Stimulated activated naive CD8-positive, alpha-beta T cell treated with anti-CD3 and anti-CD28 coated beads, Interleukin-15, Interleukin-2, amounts not matched to agents 100 ng/mL and 50 ng/mL, for 24 hours (primary cell): ENCODE data around the gene DACT2.
"Not testable (repeated sequence)": the region's sequence is repeated elsewhere in the genome, so short reads cannot be mapped to it uniquely, and the experiment has no call there.

Experiments used
- H3K27ac Mint-ChIP-seq: one replicate; pipeline ENCODE4 v1.8.0; 2021; ENCODE audit warnings: mild to moderate bottlenecking, mixed read lengths
- H3K27me3 Mint-ChIP-seq: one replicate; pipeline ENCODE4 v1.8.0; 2021; ENCODE audit warnings: mixed read lengths
- H3K36me3 Mint-ChIP-seq: one replicate; pipeline ENCODE4 v1.8.0; 2021; ENCODE audit warnings: low read depth, mixed read lengths
- H3K4me1 Mint-ChIP-seq: one replicate; pipeline ENCODE4 v1.8.0; 2021; ENCODE audit warnings: low read depth, mixed read lengths
- H3K4me3 Mint-ChIP-seq: one replicate; pipeline ENCODE4 v1.8.0; 2021; ENCODE audit warnings: mild to moderate bottlenecking, mixed read lengths
- H3K9me3 Mint-ChIP-seq: one replicate; pipeline ENCODE4 v1.8.0; 2021; ENCODE audit warnings: mixed read lengths

DACT2 gene

DNA sequence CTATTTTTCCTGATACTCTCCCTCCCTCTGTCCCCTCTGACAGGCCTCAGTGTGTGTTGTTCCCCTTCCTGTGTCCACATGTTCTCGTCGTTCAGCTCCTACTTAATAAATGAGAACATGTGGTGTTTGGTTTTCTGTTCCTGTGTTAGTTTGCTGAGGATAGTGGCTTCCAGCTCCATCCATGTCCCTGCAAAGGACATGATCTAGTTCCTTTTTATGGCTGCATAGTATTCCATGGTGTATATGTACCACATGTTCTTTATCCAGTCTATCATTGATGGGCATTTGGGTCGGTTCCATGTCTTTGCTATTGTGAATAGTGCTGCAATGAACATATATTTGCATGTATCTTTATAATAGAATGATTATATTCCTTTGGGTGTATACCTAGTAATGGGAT is 51.8 kb downstream of the DACT2 start:
- H3K4me1 Mint-ChIP-seq, H3K27ac Mint-ChIP-seq, H3K27me3 Mint-ChIP-seq, H3K4me3 Mint-ChIP-seq, H3K36me3 Mint-ChIP-seq, H3K9me3 Mint-ChIP-seq: not testable (repeated sequence)

DNA sequence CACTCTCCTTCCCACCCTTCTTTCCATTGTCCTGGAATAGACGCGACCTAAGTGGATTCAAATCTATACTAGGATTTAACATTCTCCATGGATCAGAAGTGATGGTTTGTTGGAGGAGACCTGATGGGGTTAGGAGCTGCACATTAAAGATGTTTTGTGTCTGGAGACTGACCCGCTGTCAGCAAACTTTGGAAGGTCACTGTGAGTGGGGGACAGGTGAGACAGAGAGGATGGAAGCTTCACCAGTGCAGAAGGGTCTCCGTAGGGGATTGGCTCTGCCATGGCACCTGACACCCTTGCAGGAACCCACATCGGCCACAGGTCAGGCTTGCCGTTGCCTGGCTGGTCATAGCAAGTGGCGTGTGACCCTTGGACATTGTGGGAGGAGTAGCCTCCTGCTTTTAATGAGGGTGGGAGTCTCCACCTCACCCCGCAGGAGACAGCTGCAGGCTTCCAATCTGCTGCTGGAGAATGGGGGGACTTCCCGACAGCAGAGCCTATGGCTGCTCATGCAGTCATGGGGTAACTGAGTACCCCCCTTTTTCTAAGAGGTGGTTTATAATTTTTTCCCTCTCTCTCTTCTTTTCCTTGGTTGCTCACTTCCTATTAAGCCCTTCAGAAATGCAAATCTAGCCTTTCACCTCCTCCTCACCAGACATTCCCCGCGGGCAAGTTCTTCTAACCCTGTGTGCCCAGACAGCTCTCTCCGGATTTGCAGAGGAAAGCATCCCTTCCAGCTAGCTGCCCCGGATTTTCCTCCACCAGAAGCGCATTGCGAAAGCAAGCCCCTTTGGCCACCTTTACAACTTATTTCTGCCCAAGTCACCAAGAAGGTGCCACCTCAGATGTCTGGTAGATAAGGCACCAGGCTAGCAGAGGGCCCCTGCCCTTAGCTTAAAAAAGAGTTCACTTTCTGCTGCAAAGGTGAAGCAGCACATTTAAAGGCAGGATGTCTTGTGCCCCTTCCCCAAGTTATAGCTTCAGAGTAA is 53.5 kb downstream of the DACT2 start:
- H3K27ac Mint-ChIP-seq: no peak overlapping the region

DNA sequence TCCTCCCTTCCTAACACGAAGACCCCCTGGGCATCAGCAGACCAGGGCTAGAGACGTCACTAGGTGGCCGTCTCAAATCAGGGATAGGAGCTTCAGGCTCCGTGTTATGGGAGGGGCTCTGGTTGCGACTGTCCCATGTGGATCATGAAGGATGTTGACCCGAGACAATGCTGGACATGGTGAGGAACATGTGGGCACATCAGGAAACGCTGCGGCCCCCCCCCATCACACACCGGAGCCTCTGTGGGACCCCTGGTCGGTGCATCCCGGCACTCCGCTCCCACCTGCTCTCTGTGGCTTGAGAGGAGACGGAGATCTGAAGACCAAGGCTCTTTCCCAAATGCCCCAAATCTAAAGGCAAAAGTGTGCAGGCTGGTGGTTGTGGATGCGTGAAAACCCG is 54.2 kb downstream of the DACT2 start:
- Mint-ChIP-seq H3K9me3 (no peaks in the 10 kb centered on the region), H3K27me3 (no peaks in the 10 kb centered on the region), H3K4me3 (no peak overlapping the region), H3K27ac (no peak overlapping the region), H3K4me1 (no peaks in the 10 kb centered on the region), H3K36me3 (no peaks in the 10 kb centered on the region)

More for the DNA sequence above, 53.5 kb downstream of the DACT2 start:
- no peaks in the 10 kb centered on the region for H3K4me1 Mint-ChIP-seq
- no peaks in the 10 kb centered on the region for H3K27me3 Mint-ChIP-seq
- H3K4me3 Mint-ChIP-seq: no peak overlapping the region
- H3K9me3 Mint-ChIP-seq: no peaks in the 10 kb centered on the region
- H3K36me3 Mint-ChIP-seq: no peaks in the 10 kb centered on the region

DNA sequence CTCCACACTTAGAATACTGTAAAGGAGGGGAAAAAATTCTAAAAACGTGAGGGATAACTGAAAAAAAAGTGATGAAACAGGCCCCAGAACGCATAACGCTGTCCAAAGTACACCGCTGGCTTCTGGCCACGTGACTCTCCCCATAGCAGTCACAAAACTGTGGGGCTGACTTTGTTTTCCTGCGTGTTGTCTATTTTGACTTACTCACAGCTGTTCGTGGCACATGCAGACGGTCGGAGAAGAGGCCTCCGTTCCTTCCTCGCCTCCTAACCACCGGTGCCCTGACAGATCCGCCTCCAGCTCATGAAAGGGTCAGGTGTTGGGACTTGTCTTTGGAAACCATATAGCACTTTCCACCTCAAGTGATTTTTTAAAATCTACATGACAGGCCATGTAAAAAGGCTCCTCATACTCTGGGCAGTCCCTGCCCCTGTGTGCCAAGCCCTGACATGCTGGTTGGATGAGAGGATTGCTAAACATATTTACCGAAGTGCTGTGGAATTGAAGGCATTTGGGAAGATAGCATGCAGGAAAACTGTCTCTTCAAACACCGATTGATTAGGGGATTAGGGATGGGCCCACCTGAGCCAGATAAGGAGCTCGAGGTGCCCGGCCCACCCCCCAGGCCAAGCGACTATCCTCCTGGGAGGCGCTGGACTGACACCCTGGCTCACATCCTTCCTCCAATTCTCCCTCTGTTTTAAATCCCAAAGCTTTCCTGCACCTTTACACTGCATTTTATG is 54.8 kb downstream of the DACT2 start:
- no peaks in the 10 kb centered on the region for H3K36me3 Mint-ChIP-seq
- no peaks in the 10 kb centered on the region for H3K4me1 Mint-ChIP-seq
- H3K27ac Mint-ChIP-seq: no peak overlapping the region
- no peak overlapping the region for H3K4me3 Mint-ChIP-seq
- no peaks in the 10 kb centered on the region for H3K27me3 Mint-ChIP-seq
- H3K9me3 Mint-ChIP-seq: no peaks in the 10 kb centered on the region

DNA sequence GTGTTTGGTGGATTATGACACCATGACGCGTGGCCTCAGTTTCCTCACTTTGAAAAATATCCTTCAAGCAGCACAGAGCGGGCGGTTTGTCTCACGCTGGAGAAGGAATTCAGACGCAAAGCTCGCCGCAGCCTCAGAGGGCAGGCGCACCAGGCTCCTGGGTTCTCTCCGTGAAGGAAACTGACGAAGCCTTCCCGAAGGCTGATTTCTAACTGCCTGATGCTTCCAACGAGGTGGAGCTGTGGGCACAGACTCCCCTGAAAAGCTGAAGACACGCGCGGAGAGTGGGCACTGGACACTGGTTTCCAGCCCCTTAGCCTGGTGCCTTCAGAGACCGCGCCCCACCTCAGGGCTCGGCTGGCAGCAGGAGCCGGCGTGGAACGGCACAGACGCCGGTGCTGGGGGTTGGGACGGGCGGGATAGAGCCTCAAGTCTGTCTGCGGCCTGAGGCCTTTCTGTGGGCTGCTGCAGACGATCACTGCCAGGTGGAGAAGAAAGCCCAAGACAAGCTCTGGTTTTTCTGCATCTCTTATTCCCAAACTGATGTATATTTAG is 56.1 kb downstream of the DACT2 start:
- no peak overlapping the region for H3K27ac Mint-ChIP-seq
- H3K9me3 Mint-ChIP-seq: no peaks in the 10 kb centered on the region
- H3K4me3 Mint-ChIP-seq: no peak overlapping the region

DNA sequence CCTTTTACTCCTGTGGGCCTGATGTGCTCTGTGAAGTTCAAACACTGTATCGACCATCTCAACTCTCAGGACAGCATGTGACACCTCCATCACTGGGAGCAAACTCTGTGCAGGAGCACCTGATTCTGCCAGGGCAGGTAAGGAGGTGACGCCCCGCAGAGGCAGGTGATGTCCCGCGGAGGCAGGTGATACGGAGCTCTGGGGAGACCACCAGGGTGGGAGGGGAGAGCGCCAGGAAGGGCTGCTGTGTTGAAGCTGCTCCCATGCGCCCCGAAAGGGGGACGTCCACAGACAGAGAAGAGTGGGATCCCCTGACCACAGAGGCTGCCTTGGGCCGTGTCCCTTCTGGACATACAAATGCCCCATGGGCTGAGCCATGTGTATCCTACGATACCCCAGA is 58.3 kb downstream of the DACT2 start:
- Mint-ChIP-seq H3K36me3 (no peaks in the 10 kb centered on the region), H3K4me3 (no peak overlapping the region), H3K27me3 (no peaks in the 10 kb centered on the region), H3K4me1 (no peaks in the 10 kb centered on the region), H3K9me3 (peaks cover 4% of the 10 kb centered on the region), H3K27ac (no peak overlapping the region)

More for the DNA sequence above, 56.1 kb downstream of the DACT2 start:
- Mint-ChIP-seq H3K27me3 (no peaks in the 10 kb centered on the region), H3K36me3 (no peaks in the 10 kb centered on the region), H3K4me1 (no peaks in the 10 kb centered on the region)

DNA sequence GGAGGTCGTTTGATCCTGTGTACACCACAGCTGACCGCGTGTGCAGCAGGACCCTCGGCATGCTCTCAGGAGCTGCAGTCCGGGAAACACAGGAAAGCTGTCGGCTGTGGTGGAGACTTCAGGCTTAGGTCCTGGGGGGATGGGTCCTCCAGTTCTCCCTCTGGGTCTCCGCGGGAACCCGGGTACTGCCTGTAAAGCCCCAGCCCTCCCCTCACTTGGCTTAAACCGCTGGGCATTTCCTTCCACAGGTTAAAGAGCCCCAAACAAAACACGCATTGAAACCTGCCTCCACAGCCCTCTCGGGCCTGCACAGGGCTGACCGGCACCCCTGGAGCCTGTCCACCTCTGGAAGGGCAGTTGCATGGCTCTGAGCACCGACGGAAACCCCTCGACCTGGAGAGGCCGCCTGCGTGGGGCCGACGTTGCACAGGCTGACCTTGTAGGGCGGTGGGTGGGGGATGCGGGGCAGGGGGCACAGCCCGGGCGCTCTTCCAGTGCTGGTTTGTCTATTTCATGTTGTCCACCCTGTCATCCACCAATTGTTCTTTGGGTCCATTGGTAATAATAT is 59.1 kb downstream of the DACT2 start:
- Mint-ChIP-seq H3K4me3 (no peak overlapping the region), H3K36me3 (no peaks in the 10 kb centered on the region), H3K4me1 (no peaks in the 10 kb centered on the region), H3K27me3 (no peaks in the 10 kb centered on the region), H3K27ac (no peak overlapping the region), H3K9me3 (peaks cover 4% of the 10 kb centered on the region)

DNA sequence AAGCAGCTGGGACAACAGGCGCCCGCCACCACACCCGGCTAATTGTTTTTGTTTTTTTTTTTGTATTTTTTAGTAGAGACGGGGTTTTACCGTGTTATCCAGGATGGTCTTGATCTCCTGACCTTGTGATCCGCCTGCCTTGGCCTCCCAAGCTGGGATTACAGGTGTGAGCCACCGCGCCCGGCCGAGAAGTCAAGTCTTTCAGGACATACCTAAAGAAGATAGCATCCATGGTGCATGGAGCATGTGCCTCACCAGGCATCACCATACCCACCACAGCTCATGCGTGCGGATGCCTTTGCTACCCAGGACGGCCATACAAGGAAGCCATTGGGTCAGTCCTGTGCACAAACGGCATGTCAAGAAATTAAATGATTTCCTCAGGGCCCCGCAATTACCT is 60.8 kb downstream of the DACT2 start:
- Mint-ChIP-seq H3K27ac (no peak overlapping the region), H3K4me3 (no peak overlapping the region), H3K27me3 (no peaks in the 10 kb centered on the region), H3K9me3 (peaks cover 4% of the 10 kb centered on the region), H3K36me3 (no peaks in the 10 kb centered on the region), H3K4me1 (no peaks in the 10 kb centered on the region)

DNA sequence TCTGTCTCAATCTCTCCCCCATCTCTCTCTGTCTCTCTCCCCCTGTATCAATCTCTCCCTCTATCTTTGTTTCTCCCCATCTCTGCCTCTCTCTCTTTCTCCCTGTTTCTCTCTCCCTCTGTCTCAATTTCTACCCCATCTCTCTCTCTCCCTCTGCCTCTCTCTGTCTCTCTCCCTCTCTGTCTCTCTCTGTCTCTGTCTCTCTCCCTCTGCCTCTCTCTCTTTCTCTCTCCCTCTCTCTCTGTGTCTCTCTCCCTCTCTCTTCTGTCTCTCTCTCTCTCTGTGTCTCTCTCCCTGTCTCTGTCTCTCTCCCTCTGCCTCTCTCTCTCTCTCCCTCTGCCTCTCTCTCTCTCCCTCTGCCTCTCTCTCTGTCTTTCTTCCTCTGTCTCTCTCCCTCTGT is 62.6 kb downstream of the DACT2 start:
- Mint-ChIP-seq H3K9me3 (peaks cover 4% of the 10 kb centered on the region), H3K4me3 (no peak overlapping the region), H3K4me1 (no peaks in the 10 kb centered on the region), H3K36me3 (no peaks in the 10 kb centered on the region), H3K27me3 (no peaks in the 10 kb centered on the region), H3K27ac (no peak overlapping the region)
